Measurements from ENCODE around the gene WIPF2. TPM values are rescaled to one million over a fixed set of nuclear protein-coding genes. Genes with fewer than 3 reads are reported as not detected.

Gene WIPF2
- polyA plus RNA-seq (ENCODE audit: low read depth in 6 of 6) = 10 to 100 TPM in 3 of 6 donors, 1 to 10 TPM in 3; 2.9 to 11.4 (median 9.2) TPM

GRCh38 chr17:40218740-40219593 is at the start of gene WIPF2:
Gene WIPF2 (plus strand): TSS chr17:40219304. CDS start chr17:40256460, 37,156 bp downstream.
- H3K27ac Mint-ChIP-seq = peak within 1 kb of the TSS; percentile 99 to 100 (median 100)
- ATAC-seq (ENCODE audit: low read depth in 2 of 2) = peak; percentile 82 to 84
- peak; percentile 95 for DNase-seq

GRCh38 chr17:40170325-40170724 is 48.8 kb upstream of the WIPF2 start:
- H3K27me3 Mint-ChIP-seq = no peaks in the 10 kb centered on the region
- H3K4me3 Mint-ChIP-seq = no peak overlapping the region
- H3K4me1 Mint-ChIP-seq = peaks cover 4 to 17% (median 14%) of the 10 kb centered on the region in 3 donors
- no peak overlapping the region for H3K27ac Mint-ChIP-seq
- no peaks in the 10 kb centered on the region for H3K9me3 Mint-ChIP-seq
- H3K36me3 Mint-ChIP-seq = peaks cover 17 to 20% of the 10 kb centered on the region in 2 donors
- ATAC-seq (ENCODE audit: low read depth in 2 of 2) (no peak), DNase-seq (no peak)

More at GRCh38 chr17:40218740-40219593, at the start of gene WIPF2:
- H3K4me3 Mint-ChIP-seq = peak within 1 kb of the TSS; percentile 83 to 99 (median 92)
- H3K4me1 Mint-ChIP-seq = peaks cover 28 to 35% (median 29%) of the 10 kb centered on the region in 3 donors
- no peaks in the 10 kb centered on the region for H3K27me3 Mint-ChIP-seq
- no peaks in the 10 kb centered on the region for H3K9me3 Mint-ChIP-seq
- no peaks in the 10 kb centered on the region for H3K36me3 Mint-ChIP-seq

GRCh38 chr17:40171750-40172149 is 47.4 kb upstream of the WIPF2 start:
- H3K9me3 Mint-ChIP-seq = no peaks in the 10 kb centered on the region
- ATAC-seq (ENCODE audit: low read depth in 2 of 2) (no peak), DNase-seq (no peak)
- H3K36me3 Mint-ChIP-seq = peaks cover 9 to 20% of the 10 kb centered on the region in 2 donors
- no peak overlapping the region for H3K4me3 Mint-ChIP-seq
- peak overlapping the region in 1 of 6 donors; percentile 33 for H3K27ac Mint-ChIP-seq
- H3K27me3 Mint-ChIP-seq = no peaks in the 10 kb centered on the region
- peaks cover 5 to 19% (median 17%) of the 10 kb centered on the region in 3 donors for H3K4me1 Mint-ChIP-seq

GRCh38 chr17:40173091-40173777 is 45.9 kb upstream of the WIPF2 start:
- DNase-seq = no peak
- Mint-ChIP-seq H3K27ac (no peak overlapping the region), H3K9me3 (no peaks in the 10 kb centered on the region), H3K27me3 (no peaks in the 10 kb centered on the region), H3K4me1 (peaks cover 11 to 23% (median 16%) of the 10 kb centered on the region in 3 donors), H3K4me3 (no peak overlapping the region), H3K36me3 (peaks cover 7 to 17% of the 10 kb centered on the region in 2 donors)
- no peak for ATAC-seq (ENCODE audit: low read depth in 2 of 2)

- H3K36me3 Mint-ChIP-seq = peaks cover 6 to 14% of the 10 kb centered on the region in 2 donors
- no peak overlapping the region for H3K4me3 Mint-ChIP-seq
- peaks cover 13 to 23% (median 15%) of the 10 kb centered on the region in 3 donors for H3K4me1 Mint-ChIP-seq
- H3K27ac Mint-ChIP-seq = no peak overlapping the region
- H3K9me3 Mint-ChIP-seq = no peaks in the 10 kb centered on the region
- no peaks in the 10 kb centered on the region for H3K27me3 Mint-ChIP-seq
- no peak for DNase-seq
- ATAC-seq (ENCODE audit: low read depth in 2 of 2) = no peak
Measured at GRCh38 chr17:40173778-40174135, 45.3 kb upstream of the WIPF2 start.

- no peak for ATAC-seq (ENCODE audit: low read depth in 2 of 2)
- peaks cover 6 to 14% of the 10 kb centered on the region in 2 donors for H3K36me3 Mint-ChIP-seq
Measured at GRCh38 chr17:40174514-40174913, 44.6 kb upstream of the WIPF2 start.

GRCh38 chr17:40175928-40176753 is 43.0 kb upstream of the WIPF2 start:
- ATAC-seq (ENCODE audit: low read depth in 2 of 2) (no peak), DNase-seq (no peak)
- Mint-ChIP-seq H3K36me3 (peaks cover 0 to 6% of the 10 kb centered on the region in 2 donors), H3K4me3 (peak overlapping the region in 4 of 8 donors; percentile 59 to 65 (median 60)), H3K27ac (no peak overlapping the region), H3K9me3 (no peaks in the 10 kb centered on the region), H3K27me3 (no peaks in the 10 kb centered on the region), H3K4me1 (peaks cover 12 to 21% (median 14%) of the 10 kb centered on the region in 3 donors)

More at GRCh38 chr17:40174514-40174913, 44.6 kb upstream of the WIPF2 start:
- Mint-ChIP-seq H3K4me1 (peaks cover 12 to 21% (median 14%) of the 10 kb centered on the region in 3 donors), H3K27me3 (no peaks in the 10 kb centered on the region), H3K4me3 (no peak overlapping the region), H3K27ac (peak overlapping the region in 1 of 6 donors; percentile 75), H3K9me3 (no peaks in the 10 kb centered on the region)
- DNase-seq = no peak

GRCh38 chr17:40176754-40177110 is 42.4 kb upstream of the WIPF2 start:
- H3K27ac Mint-ChIP-seq = peak overlapping the region in 3 of 6 donors; percentile 47 to 83 (median 69)
- DNase-seq (no peak), ATAC-seq (ENCODE audit: low read depth in 2 of 2) (no peak)
- no peaks in the 10 kb centered on the region for H3K9me3 Mint-ChIP-seq
- peak overlapping the region in 7 of 8 donors; percentile 53 to 78 (median 61) for H3K4me3 Mint-ChIP-seq
- peaks cover 0 to 5% of the 10 kb centered on the region in 2 donors for H3K36me3 Mint-ChIP-seq
- peaks cover 12 to 21% (median 14%) of the 10 kb centered on the region in 3 donors for H3K4me1 Mint-ChIP-seq
- no peaks in the 10 kb centered on the region for H3K27me3 Mint-ChIP-seq

GRCh38 chr17:40177275-40177874 is 41.7 kb upstream of the WIPF2 start, which contains the start of gene RAPGEFL1:
Gene RAPGEFL1 (plus strand): TSS chr17:40177470. CDS start chr17:40177862, 392 bp downstream.
- peaks cover 0 to 5% of the 10 kb centered on the region in 2 donors for H3K36me3 Mint-ChIP-seq
- H3K9me3 Mint-ChIP-seq = no peaks in the 10 kb centered on the region
- ATAC-seq (ENCODE audit: low read depth in 2 of 2) = peak; percentile 97
- peak within 1 kb of the TSS; percentile 54 to 78 (median 66) for H3K4me3 Mint-ChIP-seq
- DNase-seq = peak; percentile 67
- no peaks in the 10 kb centered on the region for H3K27me3 Mint-ChIP-seq
- peaks cover 12 to 21% (median 14%) of the 10 kb centered on the region in 3 donors for H3K4me1 Mint-ChIP-seq
- peak within 1 kb of the TSS in 4 of 6 donors; percentile 69 to 83 (median 74) for H3K27ac Mint-ChIP-seq

- Mint-ChIP-seq H3K4me1 (peaks cover 12 to 21% (median 14%) of the 10 kb centered on the region in 3 donors), H3K9me3 (no peaks in the 10 kb centered on the region), H3K27me3 (no peaks in the 10 kb centered on the region), H3K36me3 (peaks cover 0 to 5% of the 10 kb centered on the region in 2 donors), H3K27ac (no peak overlapping the region), H3K4me3 (peak overlapping the region in 7 of 8 donors; percentile 54 to 86 (median 66))
- DNase-seq = no peak
- peak in 1 of 2 donors; percentile 7 for ATAC-seq (ENCODE audit: low read depth in 2 of 2)
Measured at GRCh38 chr17:40178021-40178601, 41.0 kb upstream of the WIPF2 start.

GRCh38 chr17:40178660-40179059 is 40.4 kb upstream of the WIPF2 start:
- Mint-ChIP-seq H3K27ac (no peak overlapping the region), H3K4me1 (peaks cover 11 to 21% (median 12%) of the 10 kb centered on the region in 3 donors), H3K27me3 (no peaks in the 10 kb centered on the region), H3K4me3 (peak overlapping the region in 7 of 8 donors; percentile 54 to 86 (median 66)), H3K9me3 (no peaks in the 10 kb centered on the region), H3K36me3 (peaks cover 0 to 5% of the 10 kb centered on the region in 2 donors)
- DNase-seq (no peak), ATAC-seq (ENCODE audit: low read depth in 2 of 2) (no peak)
